ENCODE measurements around the gene PDE9A.

Gene PDE9A

DNA sequence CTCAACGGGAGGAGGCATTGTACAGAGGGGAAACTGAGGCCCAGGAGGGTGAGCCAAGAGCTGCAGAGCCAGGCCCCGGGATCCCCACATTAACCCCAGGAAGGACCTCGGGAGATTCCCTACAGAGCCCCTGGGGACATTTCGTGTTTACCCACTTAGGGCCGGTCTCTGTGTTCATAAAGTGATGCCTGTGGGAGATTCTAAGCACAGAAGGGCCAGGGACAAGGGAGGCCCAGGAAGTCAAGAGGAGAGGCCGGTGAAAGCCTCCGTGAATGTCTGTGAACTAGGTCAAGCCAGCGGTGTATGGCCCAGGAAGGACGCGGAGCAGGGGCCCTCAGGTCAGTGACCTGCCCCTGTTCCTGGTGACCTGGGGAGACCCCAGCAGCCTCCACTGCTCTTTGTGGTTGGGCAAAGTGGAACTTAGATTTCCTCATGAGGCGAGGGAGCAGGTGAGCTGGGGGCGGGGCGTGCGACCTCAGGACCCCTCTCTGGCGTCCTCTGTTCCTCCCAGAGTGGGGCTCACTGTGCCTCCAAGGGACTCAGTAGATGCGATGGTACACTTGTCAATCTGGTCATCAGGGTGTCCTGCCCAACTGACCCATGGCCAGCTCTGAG lies 34.9 kb downstream of the PDE9A start:
- TF ChIP-seq TAF1 (IDR thresholded peaks at IDR 0.05; ENCODE audit: borderline replicate concordance, insufficient read depth, low read length) = no peak
- TF ChIP-seq SIN3A (IDR thresholded peaks at IDR 0.05; ENCODE audit: borderline replicate concordance, insufficient read depth, low read length) = no peak
- TF ChIP-seq REST (IDR thresholded peaks at IDR 0.05; ENCODE audit: insufficient read depth in 1 of 2, low read depth in 2 of 2, low read length in 2 of 2) = no peak
- TF ChIP-seq FOXP2 (optimal IDR thresholded peaks at IDR 0.05; ENCODE audit: borderline replicate concordance, extremely low read depth, extremely low read length, insufficient read depth) = no peak
- TF ChIP-seq POLR2AphosphoS5 (IDR thresholded peaks at IDR 0.05; ENCODE audit: low read depth, low read length) = no peak

DNA sequence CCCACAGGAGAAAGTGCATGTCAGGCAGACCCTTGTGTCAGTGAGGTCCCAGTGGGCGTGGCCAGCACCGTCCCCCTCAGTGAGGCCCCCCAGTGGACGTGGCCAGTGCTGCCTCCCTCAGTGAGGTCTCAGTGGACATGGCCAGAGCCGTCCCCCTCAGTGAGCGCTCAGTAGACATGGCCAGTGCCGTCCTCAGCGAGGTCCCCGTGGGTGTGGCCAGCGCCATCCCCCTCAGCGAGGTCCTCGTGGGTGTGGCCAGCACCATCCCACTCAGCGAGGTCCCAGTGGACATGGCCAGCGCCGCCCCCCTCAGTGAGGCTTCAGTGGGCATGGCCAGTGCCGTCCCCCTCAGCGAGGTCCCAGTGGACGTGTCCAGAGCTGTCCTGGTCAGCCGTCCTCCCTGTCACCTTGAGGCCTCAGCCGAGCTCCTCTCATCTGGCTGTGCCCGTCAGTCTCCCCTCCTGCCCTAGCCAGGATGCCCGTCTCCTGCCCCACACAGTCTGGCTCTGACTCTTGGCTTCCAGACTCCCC lies 35.5 kb downstream of the PDE9A start:
- TF ChIP-seq FOXP2 (optimal IDR thresholded peaks at IDR 0.05; ENCODE audit: borderline replicate concordance, extremely low read depth, extremely low read length, insufficient read depth) (no peak), SIN3A (IDR thresholded peaks at IDR 0.05; ENCODE audit: borderline replicate concordance, insufficient read depth, low read length) (no peak), POLR2AphosphoS5 (IDR thresholded peaks at IDR 0.05; ENCODE audit: low read depth, low read length) (no peak), REST (IDR thresholded peaks at IDR 0.05; ENCODE audit: insufficient read depth in 1 of 2, low read depth in 2 of 2, low read length in 2 of 2) (no peak), TAF1 (IDR thresholded peaks at IDR 0.05; ENCODE audit: borderline replicate concordance, insufficient read depth, low read length) (no peak)

DNA sequence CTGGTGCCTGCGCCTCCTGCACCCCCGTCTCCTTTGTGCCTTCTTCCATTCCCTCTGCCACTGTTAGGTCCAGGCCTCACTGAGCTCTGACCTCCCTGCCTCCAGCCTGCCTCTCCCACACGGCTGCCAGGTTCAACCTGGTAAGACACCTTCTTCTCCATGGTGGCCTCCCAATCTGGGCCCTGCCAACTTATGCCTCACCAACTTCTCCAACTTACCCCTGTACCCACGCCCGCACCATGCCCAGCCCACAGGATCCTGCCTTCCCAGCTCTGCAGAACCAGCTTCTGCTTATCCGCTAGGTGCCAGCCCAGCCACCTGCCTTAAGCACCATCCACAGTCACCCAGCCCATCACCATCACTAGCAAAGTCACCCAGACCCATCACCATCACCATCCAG lies 37.2 kb downstream of the PDE9A start:
- no peak for TF ChIP-seq REST (IDR thresholded peaks at IDR 0.05; ENCODE audit: insufficient read depth in 1 of 2, low read depth in 2 of 2, low read length in 2 of 2)

DNA sequence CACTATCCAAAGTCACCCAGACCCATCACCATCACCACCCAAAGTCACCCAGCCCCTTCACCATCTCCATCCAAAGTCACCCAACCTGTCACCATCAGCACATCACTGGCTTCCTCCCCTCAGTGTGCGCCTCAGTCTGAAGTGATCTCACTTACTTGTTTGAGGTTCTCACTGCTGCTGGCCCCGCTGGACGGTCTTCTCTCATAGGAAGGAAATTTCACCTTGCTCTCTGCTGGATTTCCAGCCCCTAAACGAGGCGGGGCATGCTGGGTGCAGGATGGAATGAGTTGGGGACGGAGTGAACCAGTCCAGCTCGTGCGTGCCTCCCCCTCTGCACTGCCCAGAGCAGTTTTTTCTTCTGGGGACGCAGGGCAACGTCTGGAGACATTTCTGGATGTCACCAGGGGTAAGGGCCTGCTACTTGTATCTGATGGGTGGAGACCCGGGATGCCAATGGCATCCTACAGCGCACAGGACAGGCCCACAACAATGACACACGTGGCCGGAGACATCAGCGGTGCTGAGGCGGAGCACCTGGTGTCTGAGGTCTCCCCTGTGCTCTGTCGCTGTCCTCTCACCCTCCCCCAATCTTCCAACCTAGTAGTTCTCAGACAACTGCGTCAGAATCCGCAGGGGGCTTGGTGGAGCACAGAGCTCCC lies 38.6 kb downstream of the PDE9A start:
- TF ChIP-seq FOXP2 (optimal IDR thresholded peaks at IDR 0.05; ENCODE audit: borderline replicate concordance, extremely low read depth, extremely low read length, insufficient read depth) (no peak), SIN3A (IDR thresholded peaks at IDR 0.05; ENCODE audit: borderline replicate concordance, insufficient read depth, low read length) (no peak), REST (IDR thresholded peaks at IDR 0.05; ENCODE audit: insufficient read depth in 1 of 2, low read depth in 2 of 2, low read length in 2 of 2) (no peak), TAF1 (IDR thresholded peaks at IDR 0.05; ENCODE audit: borderline replicate concordance, insufficient read depth, low read length) (no peak), POLR2AphosphoS5 (IDR thresholded peaks at IDR 0.05; ENCODE audit: low read depth, low read length) (no peak)
